Retinal pigment epithelial cell (primary cell): ENCODE data around the gene FCGR3A.
A peak's percentile ranks its signal among the peaks of the same experiment; 100 is the strongest.
"Not testable (repeated sequence)": the region's sequence is repeated elsewhere in the genome, so short reads cannot be mapped to it uniquely, and the experiment has no call there.

Experiments used
- DNase-seq: peaks from one replicate; pipeline ENCODE4 v3.0.0-alpha.2; 2010; ENCODE audit warnings: low read depth
- H3K4me3 ChIP-seq: 2 replicates; pipeline ENCODE4 v1.5.1; 2011; ENCODE audit warnings: mild to moderate bottlenecking, low read length, control low read depth, moderate library complexity

The FCGR3A gene

DNA sequence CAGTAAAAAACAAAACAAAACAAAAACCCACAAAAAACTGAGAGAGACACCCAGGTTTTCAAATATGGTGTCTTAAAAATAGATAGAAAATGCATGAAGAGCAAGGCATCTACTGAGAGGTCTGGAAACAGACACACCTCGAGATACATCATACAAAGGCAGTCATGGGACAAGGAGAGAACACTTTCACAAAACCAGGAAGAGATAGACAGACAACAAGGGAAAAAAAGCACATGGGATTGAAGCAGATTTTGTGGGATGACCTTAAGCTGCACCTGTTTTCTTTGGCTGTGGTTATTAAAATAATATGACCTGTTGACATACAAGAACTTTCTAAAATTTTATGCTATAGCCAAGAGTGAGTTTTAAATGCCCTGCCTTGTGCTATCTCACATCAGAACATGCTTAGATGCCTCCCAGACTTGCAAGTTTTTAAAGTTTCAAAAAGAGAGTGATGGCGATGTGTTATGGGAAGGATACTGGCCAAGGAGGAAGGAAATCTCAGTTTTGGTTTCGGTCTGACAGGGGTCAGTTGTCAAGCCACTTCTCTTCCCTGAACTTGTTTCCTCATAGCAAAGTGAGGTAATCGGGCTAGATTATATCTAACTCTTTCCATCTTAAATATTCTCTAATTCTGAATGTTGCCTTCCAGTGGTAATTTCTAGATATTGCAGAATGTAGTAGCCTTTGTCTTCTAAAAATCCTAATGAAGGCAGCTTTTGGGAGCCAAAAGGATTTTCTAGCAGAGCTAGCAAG, 11.5 kb upstream of the FCGR3A start:
- not testable (repeated sequence) for H3K4me3 ChIP-seq

GRCh38 chr1:161557506-161558450, 8.2 kb upstream of the FCGR3A start:
- not testable (repeated sequence) for DNase-seq, H3K4me3 ChIP-seq

More for the DNA sequence above, 11.5 kb upstream of the FCGR3A start:
- not testable (repeated sequence) for DNase-seq

- not testable (repeated sequence) for DNase-seq, H3K4me3 ChIP-seq
Measured at GRCh38 chr1:161556990-161557389, 7.4 kb upstream of the FCGR3A start.

GRCh38 chr1:161556143-161556542, 6.5 kb upstream of the FCGR3A start:
- not testable (repeated sequence) for DNase-seq, H3K4me3 ChIP-seq

DNA sequence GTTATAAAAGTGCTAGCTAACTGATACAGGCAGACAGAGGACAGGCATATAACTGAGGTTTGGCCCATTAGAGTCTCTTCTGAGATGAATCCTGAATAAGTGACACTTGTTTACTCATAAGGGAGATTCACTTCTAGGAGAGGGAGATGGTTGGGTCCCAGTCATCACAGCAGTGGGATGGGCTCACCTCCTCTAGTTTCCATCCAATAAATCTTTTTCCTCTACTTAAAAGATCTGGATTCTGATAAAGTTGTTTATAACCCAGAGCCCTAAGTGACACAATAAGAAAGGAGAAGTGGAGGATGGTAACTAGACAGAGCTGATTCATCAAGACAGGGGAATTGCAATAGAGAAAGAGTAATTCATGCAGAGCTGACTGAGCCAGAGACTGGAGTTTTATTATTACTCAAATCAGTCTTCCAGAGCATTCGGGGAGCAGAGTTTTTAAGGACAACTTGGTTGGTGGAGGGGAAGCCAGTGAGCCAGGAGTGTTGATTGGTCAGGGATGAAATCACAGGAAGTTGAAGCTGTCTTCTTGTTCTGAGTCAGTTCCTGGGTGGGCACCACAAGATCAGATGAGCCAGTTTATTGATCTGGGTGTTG, 5.3 kb upstream of the FCGR3A start:
- not testable (repeated sequence) for H3K4me3 ChIP-seq, DNase-seq

GRCh38 chr1:161554340-161554739, 4.7 kb upstream of the FCGR3A start:
- not testable (repeated sequence) for DNase-seq

GRCh38 chr1:161553631-161554030, 4.0 kb upstream of the FCGR3A start:
- H3K4me3 ChIP-seq, DNase-seq: not testable (repeated sequence)

More at GRCh38 chr1:161554340-161554739, 4.7 kb upstream of the FCGR3A start:
- H3K4me3 ChIP-seq = not testable (repeated sequence)

DNA sequence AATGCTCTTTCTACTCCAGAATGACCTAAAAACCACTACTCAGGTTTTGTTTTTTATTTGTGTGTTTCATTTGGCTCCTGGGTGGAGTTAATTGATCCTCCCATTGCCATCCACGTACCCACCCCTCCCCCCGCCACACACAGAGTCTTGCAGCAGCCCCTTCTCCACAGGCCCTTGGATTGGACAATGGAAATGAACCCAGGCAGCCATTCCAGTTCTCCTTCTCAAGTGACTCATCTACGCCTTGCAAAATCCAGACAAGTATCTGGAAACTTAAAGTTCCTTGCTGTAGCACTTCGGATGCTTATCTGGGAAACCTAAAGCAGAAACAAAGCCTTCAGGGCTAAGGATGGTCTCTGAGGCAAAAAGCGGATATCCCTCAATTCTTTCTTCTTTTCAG, 1.3 kb upstream of the FCGR3A start:
- not testable (repeated sequence) for H3K4me3 ChIP-seq, DNase-seq

DNA sequence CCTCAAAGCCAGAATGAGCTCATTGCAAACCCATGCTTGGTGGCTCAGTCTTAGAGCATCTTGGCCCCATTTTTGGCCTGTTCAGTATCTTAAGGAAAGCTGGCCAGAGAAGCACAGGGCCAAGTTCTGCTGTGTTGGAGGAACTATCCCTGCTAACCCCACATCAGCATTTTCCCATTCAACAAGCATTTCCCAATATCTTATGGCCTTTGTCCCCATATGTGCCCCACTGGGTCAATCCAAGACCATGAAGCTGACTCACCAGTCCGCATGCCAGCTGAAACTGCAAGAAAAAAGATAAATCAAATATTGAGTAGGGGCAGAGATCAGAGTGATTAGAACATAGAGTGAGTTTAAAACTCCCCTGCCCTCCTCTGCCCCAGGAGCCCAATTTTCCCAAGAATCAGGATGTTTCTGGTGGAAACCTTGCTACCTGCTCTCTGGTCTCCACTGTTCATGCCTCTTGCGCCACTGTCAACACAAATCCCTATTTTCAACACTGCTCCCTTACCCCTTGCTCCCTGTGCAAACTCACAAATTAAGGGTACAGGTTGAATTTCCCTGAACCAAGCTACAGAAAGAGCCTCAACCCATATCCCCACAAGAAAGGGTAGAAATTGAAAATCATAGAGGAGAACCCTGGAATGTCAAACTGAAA, 740 bp downstream of the FCGR3A start:
- not testable (repeated sequence) for H3K4me3 ChIP-seq, DNase-seq

DNA sequence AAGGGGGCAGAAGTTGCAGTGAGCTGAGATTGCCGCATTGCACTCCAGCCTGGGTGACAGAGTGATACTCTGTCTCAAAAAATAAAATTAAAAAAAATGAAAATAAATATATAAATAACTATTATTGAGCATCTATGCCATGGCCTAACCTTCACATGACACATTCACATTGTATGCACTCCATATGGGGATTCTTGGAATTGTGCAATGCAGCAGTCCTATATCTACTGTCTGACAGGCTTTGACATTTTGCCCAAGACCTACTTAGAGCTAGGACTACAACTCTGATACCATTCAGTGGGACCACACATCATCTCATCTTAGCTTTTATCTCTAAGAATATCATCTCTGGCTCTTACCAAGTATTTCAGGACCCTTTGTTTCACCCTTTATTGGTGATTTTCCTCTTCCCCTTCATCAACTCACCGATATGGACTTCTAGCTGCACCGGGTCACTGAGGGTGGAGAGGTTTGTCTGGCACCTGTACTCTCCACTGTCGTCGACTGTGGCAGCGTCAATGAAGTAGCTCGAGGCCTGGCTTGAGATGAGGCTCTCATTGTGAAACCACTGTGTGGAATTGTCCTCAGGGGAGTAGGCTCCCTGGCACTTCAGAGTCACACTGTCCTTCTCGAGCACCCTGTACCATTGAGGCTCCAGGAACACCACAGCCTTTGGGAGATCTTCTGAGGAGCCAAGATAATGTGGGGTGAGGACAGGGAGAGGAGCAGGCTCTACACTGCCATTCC, 1.4 kb downstream of the FCGR3A start:
- H3K4me3 ChIP-seq, DNase-seq: not testable (repeated sequence)

- not testable (repeated sequence) for DNase-seq, H3K4me3 ChIP-seq
Measured at GRCh38 chr1:161545005-161545731, 4.5 kb downstream of the FCGR3A start.

DNA sequence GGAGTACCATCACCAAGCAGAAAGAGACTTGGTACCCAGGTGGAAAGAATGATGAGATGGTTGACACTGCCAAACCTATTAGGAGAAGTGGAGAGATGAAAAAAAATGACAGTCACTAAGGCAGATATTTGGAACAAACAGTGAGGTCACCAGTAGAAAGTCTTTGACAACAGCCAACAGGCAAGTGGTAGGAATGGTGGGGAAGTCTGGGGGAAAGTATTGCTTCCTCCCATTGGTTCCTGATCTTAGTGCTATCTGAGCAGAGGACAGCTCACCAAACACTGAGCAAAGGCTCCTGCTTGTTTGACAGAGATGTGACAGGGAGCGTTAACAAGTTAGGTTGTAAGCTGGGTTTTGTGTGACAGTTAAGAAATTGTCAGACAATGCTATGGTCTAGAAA, 6.5 kb downstream of the FCGR3A start:
- DNase-seq, H3K4me3 ChIP-seq: not testable (repeated sequence)

DNA sequence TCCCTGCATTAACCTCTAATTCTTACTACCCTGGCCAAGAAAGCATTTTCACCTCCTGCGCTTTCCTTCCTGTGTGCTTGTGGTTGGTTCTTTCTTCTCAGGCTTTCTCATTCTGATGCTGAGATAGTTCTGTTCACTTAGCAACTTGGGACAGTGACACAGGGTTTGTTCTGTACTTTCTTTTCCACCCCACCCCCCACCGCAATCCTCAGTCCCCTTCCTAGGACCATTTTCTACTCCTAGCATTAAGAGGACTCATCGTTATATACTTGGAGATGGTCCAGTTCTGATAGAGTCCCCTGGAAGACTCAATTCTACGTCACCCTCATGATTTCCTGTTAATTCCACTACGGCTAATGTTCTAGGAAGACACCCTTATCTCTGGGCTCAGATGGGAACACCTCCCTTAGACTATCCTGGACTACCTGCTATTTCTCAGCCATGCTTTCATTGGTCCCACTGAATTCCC, 7.5 kb downstream of the FCGR3A start:
- H3K4me3 ChIP-seq, DNase-seq: not testable (repeated sequence)

DNA sequence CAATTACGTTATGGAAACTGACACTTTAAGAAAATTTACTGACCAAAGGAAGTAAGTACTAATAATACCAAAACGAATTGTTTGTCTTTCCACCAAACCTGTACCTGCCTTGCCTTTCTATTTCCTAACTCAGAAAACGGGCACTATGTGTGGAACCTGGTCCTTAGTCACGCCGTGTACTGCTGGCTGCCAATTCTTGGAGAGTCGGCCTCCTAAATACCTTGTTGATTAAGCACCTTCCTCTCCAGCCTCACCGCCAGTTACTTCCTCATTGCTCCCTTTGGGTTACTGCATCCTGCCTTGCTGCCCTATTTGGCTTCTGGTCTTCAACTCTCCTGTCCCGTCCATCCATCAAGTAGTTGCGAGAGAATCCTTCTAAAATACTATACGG, 9.1 kb downstream of the FCGR3A start:
- H3K4me3 ChIP-seq, DNase-seq: not testable (repeated sequence)

GRCh38 chr1:161539731-161540569, 9.7 kb downstream of the FCGR3A start:
- DNase-seq = peak; percentile 51
- peak overlapping the region; percentile 64 for H3K4me3 ChIP-seq

- H3K4me3 ChIP-seq = peak overlapping the region; percentile 64
- DNase-seq = not testable (repeated sequence)
Measured at GRCh38 chr1:161538925-161539479, 10.6 kb downstream of the FCGR3A start.
